ENCODE measurements around the gene CHD3. TPM values are rescaled to one million over a fixed set of nuclear protein-coding genes. Genes with fewer than 3 reads are reported as not detected.

CHD3 gene
- total and polyA plus RNA-seq, 2 of the 13 experiments (the other 11 are each of a cell fraction or from before 2014, with no cell fraction given) = 2.7 to 3.7 TPM

GRCh38 chr17:7915611-7916384 is 27.2 kb downstream of the CHD3 start, which contains the start of gene RNF227 (continued):
- TF ChIP-seq MYPOP (CRISPR knock-in tag; IDR thresholded peaks at IDR 0.05) = peak; percentile 77; the same call in 1 of the 2 replicates
- peak; percentile 48; the same call in 1 of the 2 replicates for TF ChIP-seq E2F5 (CRISPR knock-in tag; conservative IDR thresholded peaks at IDR 0.05)
- no peak for TF ChIP-seq SOX5 (CRISPR knock-in tag; IDR thresholded peaks at IDR 0.05; ENCODE audit: borderline replicate concordance)
- TF ChIP-seq KDM3A (CRISPR knock-in tag; IDR thresholded peaks at IDR 0.05; ENCODE audit: low read depth) = no peak
- peak; percentile 80; the same call in 1 of the 2 replicates for TF ChIP-seq REXO4 (CRISPR knock-in tag; IDR thresholded peaks at IDR 0.05; ENCODE audit: borderline replicate concordance)
- TF ChIP-seq ZSCAN25 (CRISPR knock-in tag; IDR thresholded peaks at IDR 0.05) = no peak
- TF ChIP-seq GTF2F1 (IDR thresholded peaks at IDR 0.05; ENCODE audit: low read length) = no peak
- TF ChIP-seq ZNF318 (CRISPR knock-in tag; IDR thresholded peaks at IDR 0.05) = 0 out of 2 replicates have a peak, but pooled peaks have one; percentile 53
- no peak for TF ChIP-seq U2AF1 (optimal IDR thresholded peaks at IDR 0.05; ENCODE audit: low read depth, low read length)
- TF ChIP-seq MTERF4 (CRISPR knock-in tag; IDR thresholded peaks at IDR 0.05) = peak; percentile 79; the same call in 1 of the 2 replicates
- 0 out of 2 replicates have a peak, but pooled peaks have one; percentile 76 for TF ChIP-seq ZNF225 (CRISPR knock-in tag; IDR thresholded peaks at IDR 0.05)
- TF ChIP-seq NR2F6 (IDR thresholded peaks at IDR 0.05) = no peak
- no peak for TF ChIP-seq NR2F6 (CRISPR knock-in tag; IDR thresholded peaks at IDR 0.05)
- peak; percentile 93 for TF ChIP-seq ZNF773 (CRISPR knock-in tag; IDR thresholded peaks at IDR 0.05; ENCODE audit: borderline replicate concordance)
- no peak for TF ChIP-seq TERF1 (CRISPR knock-in tag; IDR thresholded peaks at IDR 0.05)
- TF ChIP-seq KLF6 (CRISPR knock-in tag; IDR thresholded peaks at IDR 0.05) = peak; percentile 66; the same call in 1 of the 2 replicates
- TF ChIP-seq ZNF569 (CRISPR knock-in tag; IDR thresholded peaks at IDR 0.05; ENCODE audit: borderline replicate concordance) = no peak
